PC-3 (cell line): ENCODE measurements around the gene LTBP1. TPM values are rescaled to one million over a fixed set of nuclear protein-coding genes. Genes with fewer than 3 reads are reported as not detected.

Experiments used
- ATAC-seq: fragments of 200-7000 bp; cut with Tn5 transposase; 2 replicates; pipeline ENCODE4 v1.9.1; 2020; ENCODE audit warnings: mild to moderate bottlenecking, moderate library complexity
- BruUV-seq: library from RNA; stranded (reverse); fragments of 400-500 nt; replicated peaks from 2 replicates; lab custom pipeline; 2021; lab: Mats Ljungman, UMichigan
- CTCF ChIA-PET: fragments of 300-600 bp; sonication (Branson Sonifier 250); formaldehyde crosslinking; loops from one replicate; lab custom pipeline; 2022; ENCODE audit warnings: antibody characterized with exemption; lab: Charles Lee
- POLR2A ChIA-PET: fragments of 300-600 bp; sonication (Branson Sonifier 250); formaldehyde crosslinking; loops from one replicate; lab custom pipeline; 2022; ENCODE audit warnings: antibody characterized with exemption; ENCODE audit not compliant: unreplicated experiment; lab: Charles Lee
- DNase-seq: peaks from one replicate; pipeline ENCODE4 v3.0.0-alpha.2; 2015
- H2AFZ ChIP-seq: fragments of 300-600 bp; sonication (generic); 2 replicates; pipeline ENCODE4 v1.6.0; 2016; ENCODE audit warnings: antibody characterized with exemption, low read length
- H3F3A ChIP-seq: fragments of 300-600 bp; sonication (generic); one replicate; pipeline ENCODE4 v1.6.0; 2017; ENCODE audit warnings: antibody characterized with exemption, low read length, control low read depth, mild to moderate bottlenecking; ENCODE audit not compliant: unreplicated experiment
- H3K27ac ChIP-seq: fragments of 300-600 bp; sonication (generic); 2 replicates; pipeline ENCODE4 v1.5.1; 2016; ENCODE audit warnings: mild to moderate bottlenecking, low read length
- H3K27me3 ChIP-seq: fragments of 300-600 bp; sonication (generic); 2 replicates; pipeline ENCODE4 v1.6.1; 2016; ENCODE audit warnings: low read length, mixed read lengths
- H3K36me3 ChIP-seq: fragments of 300-600 bp; sonication (generic); 2 replicates; pipeline ENCODE4 v1.6.1; 2016; ENCODE audit warnings: low read depth, mixed run types, low read length, mixed read lengths
- H3K4me1 ChIP-seq: fragments of 300-600 bp; sonication (generic); 2 replicates; pipeline ENCODE4 v1.5.1; 2016; ENCODE audit warnings: low read length; ENCODE audit not compliant: insufficient read depth
- H3K4me2 ChIP-seq: fragments of 300-600 bp; sonication (generic); 2 replicates; pipeline ENCODE4 v1.6.0; 2016; ENCODE audit warnings: low read length
- H3K4me3 ChIP-seq: fragments of 300-600 bp; sonication (generic); 2 replicates; pipeline ENCODE4 v1.5.1; 2016; ENCODE audit warnings: mild to moderate bottlenecking, low read length, mixed read lengths
- H3K79me2 ChIP-seq: fragments of 300-600 bp; sonication (generic); 2 replicates; pipeline ENCODE4 v1.6.1; 2017; ENCODE audit warnings: low read length, mixed read lengths
- H3K9ac ChIP-seq: fragments of 300-600 bp; sonication (generic); 2 replicates; pipeline ENCODE4 v1.6.0; 2016; ENCODE audit warnings: mild to moderate bottlenecking, low read length
- H3K9me2 ChIP-seq: fragments of 300-600 bp; sonication (generic); replicated peaks from 2 replicates; pipeline ENCODE4 v1.6.1; 2016; ENCODE audit warnings: mixed run types, low read length, mixed read lengths
- H3K9me3 ChIP-seq: fragments of 300-600 bp; sonication (generic); 2 replicates; pipeline ENCODE4 v1.6.1; 2016; ENCODE audit warnings: low read length, mixed read lengths
- H4K20me1 ChIP-seq: fragments of 300-600 bp; sonication (generic); 2 replicates; pipeline ENCODE4 v1.6.1; 2016; ENCODE audit warnings: low read length, mixed read lengths
- CTCF ChIP-seq: fragments of 300-600 bp; sonication (generic); conservative IDR thresholded peaks from 2 replicates; pipeline ENCODE4 v1.5.1; 2017; ENCODE audit warnings: antibody characterized with exemption, low read depth, mild to moderate bottlenecking, low read length
- EZH2 ChIP-seq: fragments of 300-600 bp; sonication (generic); IDR thresholded peaks from one replicate; pipeline ENCODE4 v1.6.1; 2017; ENCODE audit warnings: antibody characterized with exemption, mild to moderate bottlenecking, low read length; ENCODE audit not compliant: unreplicated experiment
- EZH2phosphoT487 ChIP-seq: fragments of 300-600 bp; sonication (generic); IDR thresholded peaks from 2 replicates; pipeline ENCODE4 v1.6.1; 2018; ENCODE audit warnings: mild to moderate bottlenecking, antibody characterized with exemption, low read length, borderline replicate concordance
- intact Hi-C: fragments of 100-400 bp; cut with micrococcal nuclease; formaldehyde crosslinking; loops from 2 replicates; pipeline ENCODE4 v1.9.0; 2023
- total RNA-seq: library from RNA; depleted of rRNA; stranded (reverse); fragments of >200 nt; gene quantifications from 2 replicates; pipeline ENCODE4 v1.2.3, GENCODE V29; 2014

LTBP1 gene
- total RNA-seq, 1 experiment from 2014 or later = 45.9 TPM

GRCh38 chr2:32937602-32938448 lies 8.9 kb upstream of the LTBP1 start:
- DNase-seq = peak; percentile 87
- intact Hi-C loops = no loop called here
- H3K9me2 ChIP-seq = no peaks in the 10 kb centered on the region
- H4K20me1 ChIP-seq = no peaks in the 10 kb centered on the region
- H3K4me3 ChIP-seq = no peak overlapping the region
- no peaks in the 10 kb centered on the region for H3F3A ChIP-seq
- H3K27me3 ChIP-seq = no peaks in the 10 kb centered on the region
- H3K36me3 ChIP-seq = no peaks in the 10 kb centered on the region
- H3K27ac ChIP-seq = no peak overlapping the region
- TF ChIP-seq CTCF = no peak
- no peak for TF ChIP-seq EZH2phosphoT487
- no peak for TF ChIP-seq EZH2
- POLR2A ChIA-PET = interaction anchor here (0.6 kb wide), 1 partner anchor 199 kb away, joined by 3 read pairs; no protein-coding TSS in a partner anchor
- peak overlapping the region; percentile 26; the same call in 1 of the 2 replicates for H2AFZ ChIP-seq
- no peaks in the 10 kb centered on the region for H3K9me3 ChIP-seq
- ATAC-seq = peak; percentile 89
- peak overlapping the region; percentile 59 for H3K4me2 ChIP-seq
- CTCF ChIA-PET = interaction anchor here (0.6 kb wide), 1 partner anchor 162 kb away, joined by 5 read pairs; no protein-coding TSS in a partner anchor
- peaks cover 21% of the 10 kb centered on the region for H3K4me1 ChIP-seq
- no peak overlapping the region for H3K9ac ChIP-seq
- no peaks in the 10 kb centered on the region for H3K79me2 ChIP-seq
- no TSS peak for BruUV-seq

- Histone ChIP-seq H3K4me2 (peak overlapping the region; percentile 59), H3K9me3 (no peaks in the 10 kb centered on the region), H3K4me3 (no peak overlapping the region), H4K20me1 (no peaks in the 10 kb centered on the region), H2AFZ (no peak overlapping the region), H3K4me1 (peaks cover 17% of the 10 kb centered on the region), H3K36me3 (no peaks in the 10 kb centered on the region), H3K27me3 (no peaks in the 10 kb centered on the region), H3K9ac (no peak overlapping the region), H3F3A (no peaks in the 10 kb centered on the region), H3K9me2 (no peaks in the 10 kb centered on the region), H3K79me2 (no peaks in the 10 kb centered on the region), H3K27ac (no peak overlapping the region)
- POLR2A ChIA-PET = no interaction called here
- ATAC-seq (no peak), DNase-seq (no peak)
- no TSS peak for BruUV-seq
- CTCF ChIA-PET = no interaction called here
- intact Hi-C loops = no loop called here
- TF ChIP-seq EZH2 (no peak), EZH2phosphoT487 (no peak), CTCF (no peak)
These were observed 7.8 kb upstream of the LTBP1 start for GRCh38 chr2:32938934-32939333.
